ENCODE data around the gene MAML1.
A peak's percentile ranks its signal among the peaks of the same experiment; 100 is the strongest.

MAML1 gene

GRCh38 chr5:179764056-179764455 lies 31.4 kb downstream of the MAML1 start:
- no peak overlapping the region for H3K4me3 ChIP-seq (ENCODE audit: low read length)
- no peak for DNase-seq (ENCODE audit: low read depth)
- TF ChIP-seq CTCF (conservative IDR thresholded peaks at IDR 0.05; ENCODE audit: low read length) = no peak

GRCh38 chr5:179765400-179765799 lies 32.8 kb downstream of the MAML1 start:
- TF ChIP-seq CTCF (conservative IDR thresholded peaks at IDR 0.05; ENCODE audit: low read length) = no peak
- no peak overlapping the region for H3K4me3 ChIP-seq (ENCODE audit: low read length)
- peak; percentile 78 for DNase-seq (ENCODE audit: low read depth)

GRCh38 chr5:179766021-179766725 lies 33.6 kb downstream of the MAML1 start:
- no peak overlapping the region for H3K4me3 ChIP-seq (ENCODE audit: low read length)
- peak; percentile 38 for DNase-seq (ENCODE audit: low read depth)
- TF ChIP-seq CTCF (conservative IDR thresholded peaks at IDR 0.05; ENCODE audit: low read length) = no peak

GRCh38 chr5:179766726-179767455 lies 34.3 kb downstream of the MAML1 start:
- no peak overlapping the region for H3K4me3 ChIP-seq (ENCODE audit: low read length)
- TF ChIP-seq CTCF (conservative IDR thresholded peaks at IDR 0.05; ENCODE audit: low read length) = no peak
- DNase-seq (ENCODE audit: low read depth) = no peak

- H3K4me3 ChIP-seq (ENCODE audit: low read length) = no peak overlapping the region
- DNase-seq (ENCODE audit: low read depth) = no peak
- no peak for TF ChIP-seq CTCF (conservative IDR thresholded peaks at IDR 0.05; ENCODE audit: low read length)
These were observed 35.0 kb downstream of the MAML1 start for GRCh38 chr5:179767496-179768100.

- no peak overlapping the region for H3K4me3 ChIP-seq (ENCODE audit: low read length)
- DNase-seq (ENCODE audit: low read depth) = no peak
- TF ChIP-seq CTCF (conservative IDR thresholded peaks at IDR 0.05; ENCODE audit: low read length) = no peak
These were observed 35.9 kb downstream of the MAML1 start for GRCh38 chr5:179768326-179769085.
